Liver (tissue), 3 donors: ENCODE results near the gene SCGN.

Experiments used
- CTCF ChIP-seq: fragments of 150-350 bp; IDR thresholded peaks from 2 replicates; pipeline ENCODE4 v1.5.1; 2017; ENCODE audit warnings: improper control_type of control experiment, low read depth, low read length; ENCODE audit not compliant: missing input control
- FOXA1 ChIP-seq: IDR thresholded peaks from 2 replicates; pipeline ENCODE4 v1.6.1; 2016; ENCODE audit warnings: antibody characterized with exemption
- JUND ChIP-seq, 2 donors: IDR thresholded peaks; 2 replicates each; pipeline ENCODE4 v1.6.1; 2016; ENCODE audit warnings: antibody characterized with exemption in 2 of 2
- REST ChIP-seq: IDR thresholded peaks from 2 replicates; pipeline ENCODE4 v1.6.1; 2016; ENCODE audit warnings: antibody characterized with exemption, mild to moderate bottlenecking
- RXRA ChIP-seq, 2 donors: IDR thresholded peaks; 2 replicates each; pipeline ENCODE4 v1.6.1; 2017 to 2018; ENCODE audit warnings: antibody characterized with exemption in 2 of 2, mild to moderate bottlenecking in 1 of 2
- YY1 ChIP-seq: IDR thresholded peaks from 2 replicates; pipeline ENCODE4 v1.6.1; 2016; ENCODE audit warnings: antibody characterized with exemption, mild to moderate bottlenecking
- ZBTB33 ChIP-seq: IDR thresholded peaks from 2 replicates; pipeline ENCODE4 v1.6.1; 2016; ENCODE audit warnings: antibody characterized with exemption
- donor health status: healthy.
- donor health status: healthy.

- TF ChIP-seq YY1 (no peak), CTCF (no peak), JUND (IDR thresholded peaks at IDR 0.05) (no peak), FOXA1 (no peak), RXRA (IDR thresholded peaks at IDR 0.05) (no peak), REST (no peak), ZBTB33 (no peak)
Measured at GRCh38 chr6:25602674-25602982, 49.4 kb upstream of the SCGN start.
